Fibroblast of peridontal ligament (primary cell): ENCODE data around the gene PPP1R3F.

Experiments
- DNase-seq: peaks from one replicate; pipeline ENCODE4 v3.0.0-alpha.2; 2010; ENCODE audit errors: extremely low read depth

The PPP1R3F gene

DNA sequence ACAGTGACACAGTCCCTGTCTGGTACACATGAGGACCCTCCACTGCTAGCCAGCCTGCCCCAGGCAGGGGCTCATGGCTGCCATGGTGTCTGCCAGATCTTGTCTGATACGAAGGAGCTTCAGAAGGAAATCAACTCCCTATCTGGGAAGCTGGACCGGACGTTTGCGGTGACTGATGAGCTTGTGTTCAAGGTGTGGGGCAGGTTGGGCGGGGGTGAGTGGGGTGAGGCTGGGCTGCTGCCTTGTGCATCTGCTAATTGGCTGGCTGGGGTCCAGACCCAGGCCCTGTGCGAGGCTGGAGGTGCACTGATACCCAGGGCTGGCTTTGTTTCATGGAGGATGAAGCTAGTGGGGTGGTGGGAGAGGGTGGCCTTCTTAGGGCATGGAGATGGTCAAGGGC is 20.5 kb upstream of the PPP1R3F start:
- no peak for DNase-seq

DNA sequence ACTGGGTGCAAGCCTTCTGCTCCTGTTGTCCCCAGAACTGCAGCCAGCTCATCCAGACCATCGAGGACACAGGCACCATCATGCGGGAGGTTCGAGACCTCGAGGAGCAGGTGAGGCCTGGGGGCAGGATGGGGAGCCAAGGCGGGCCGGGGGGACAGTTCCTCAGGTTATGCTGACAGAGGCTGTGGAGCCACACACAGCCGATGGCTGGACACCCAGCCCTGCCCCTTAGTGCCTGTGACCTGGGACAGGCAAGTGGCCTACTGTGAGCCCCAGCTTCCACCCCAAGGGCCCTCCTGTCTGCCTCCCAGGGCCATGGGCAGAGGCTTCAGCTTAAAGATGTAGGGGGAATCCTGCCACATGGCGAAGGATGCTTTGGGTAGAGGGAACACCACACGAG is 20.0 kb upstream of the PPP1R3F start:
- no peak for DNase-seq

DNA sequence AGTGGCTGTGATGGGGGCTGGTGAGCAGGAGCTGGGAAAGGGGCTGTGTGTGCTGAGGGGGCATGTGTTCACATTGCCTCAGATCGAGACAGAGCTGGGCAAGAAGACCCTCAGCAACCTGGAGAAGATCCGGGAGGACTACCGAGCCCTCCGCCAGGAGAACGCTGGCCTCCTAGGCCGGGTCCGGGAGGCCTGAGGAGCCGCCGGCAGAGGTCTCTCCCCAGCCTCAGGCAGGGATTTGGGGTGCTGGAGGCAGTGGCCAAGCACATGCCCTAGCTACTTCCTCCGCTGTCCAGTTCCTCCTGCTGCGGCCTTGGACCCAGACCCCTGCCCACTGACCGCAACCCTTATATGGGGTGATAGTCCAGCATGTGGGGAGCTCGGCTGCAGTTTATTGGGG is 19.5 kb upstream of the PPP1R3F start:
- no peak for DNase-seq

DNA sequence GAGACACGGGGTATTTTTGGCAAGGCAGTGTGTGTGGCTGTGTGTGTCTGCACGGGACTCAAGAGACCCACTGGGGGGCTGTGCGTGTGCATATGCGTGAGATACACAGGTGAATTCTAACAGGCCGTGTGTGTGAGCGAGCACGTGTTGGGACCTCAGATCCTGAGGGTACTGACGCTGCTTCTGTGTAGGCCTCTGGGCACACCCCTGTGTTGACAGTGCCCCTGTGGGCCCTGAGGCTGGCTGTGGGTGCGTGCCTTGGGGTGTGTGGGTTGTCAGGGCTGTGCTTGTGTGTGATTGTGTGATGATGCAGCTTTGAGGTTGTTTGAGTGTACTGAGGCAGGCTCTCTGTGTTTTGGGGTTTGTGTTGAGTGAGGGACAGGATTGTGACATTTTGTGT is 19.0 kb upstream of the PPP1R3F start:
- DNase-seq, result no peak

DNA sequence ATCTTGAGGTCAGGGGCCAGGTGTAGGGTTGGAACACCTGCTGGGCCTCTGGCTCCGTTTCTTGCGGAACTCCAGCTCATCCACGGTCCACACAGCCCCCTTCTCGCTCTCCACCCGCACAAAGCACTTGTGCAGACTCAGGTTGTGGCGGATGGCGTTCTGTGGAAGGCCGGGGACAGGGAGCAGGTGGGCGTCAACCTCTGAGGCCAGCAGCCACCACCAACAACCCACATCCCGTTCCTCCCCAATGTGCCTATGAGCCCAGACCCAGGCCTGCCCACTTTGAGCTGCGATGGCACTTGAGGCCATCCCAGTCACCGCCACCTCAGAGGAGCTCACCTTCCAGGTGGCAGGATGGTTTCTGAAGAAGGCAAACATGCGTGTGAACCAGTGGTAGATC is 18.3 kb upstream of the PPP1R3F start:
- DNase-seq, result no peak

DNA sequence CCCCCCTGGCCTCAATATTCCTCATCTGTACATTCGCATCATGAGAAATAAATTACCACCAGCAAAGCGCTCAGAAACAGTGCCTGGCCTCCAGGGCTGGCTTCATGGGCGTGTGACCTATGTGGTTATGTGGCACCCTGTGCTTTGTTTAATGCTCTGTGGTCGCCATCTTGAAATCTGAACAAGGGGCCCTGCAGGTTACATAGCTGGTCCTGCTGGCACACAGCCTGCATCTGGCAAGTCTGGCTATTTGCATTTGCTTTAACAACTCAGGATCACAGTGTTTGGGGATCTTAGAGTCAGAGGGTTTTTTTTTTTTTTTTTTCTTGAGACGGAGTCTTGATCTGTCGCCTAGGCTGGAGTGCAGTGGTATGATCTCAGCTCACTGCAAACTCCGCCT is 15.0 kb upstream of the PPP1R3F start:
- DNase-seq, result no peak

DNA sequence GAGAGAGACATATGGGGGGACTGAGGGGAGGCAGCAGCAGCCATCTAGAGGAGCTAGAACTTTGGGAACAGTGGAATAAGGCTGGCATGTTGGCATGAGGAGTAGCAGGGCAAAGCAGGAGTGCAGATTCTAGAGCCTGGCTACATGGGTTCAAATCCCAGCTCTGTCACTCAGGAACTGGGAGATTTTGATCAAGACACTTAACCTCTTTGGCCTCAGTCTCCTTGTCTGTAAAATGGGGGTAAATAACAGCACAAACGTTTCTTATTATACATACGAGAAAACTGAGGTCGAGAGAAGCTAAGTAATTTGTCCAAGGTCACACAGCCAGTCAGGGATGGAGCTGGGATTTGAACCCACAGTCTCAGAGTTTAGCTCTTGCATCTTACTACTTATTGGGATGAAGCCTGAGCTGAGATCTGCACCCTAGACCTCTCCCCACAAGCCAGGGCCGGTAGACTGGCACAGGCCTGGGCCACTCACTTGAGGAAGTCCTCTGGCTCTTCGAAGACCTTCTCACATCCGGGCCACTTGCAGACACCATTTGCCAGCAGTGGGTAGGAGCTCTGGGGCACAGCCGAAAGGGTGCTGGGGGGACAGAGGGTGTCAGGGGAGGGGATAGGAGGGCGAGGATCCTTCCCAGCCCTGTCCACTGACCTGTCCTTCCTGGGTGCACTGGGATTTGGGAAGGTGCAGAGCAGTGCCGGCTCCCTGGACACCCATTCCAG is 13.2 kb upstream of the PPP1R3F start:
- no peak for DNase-seq

DNA sequence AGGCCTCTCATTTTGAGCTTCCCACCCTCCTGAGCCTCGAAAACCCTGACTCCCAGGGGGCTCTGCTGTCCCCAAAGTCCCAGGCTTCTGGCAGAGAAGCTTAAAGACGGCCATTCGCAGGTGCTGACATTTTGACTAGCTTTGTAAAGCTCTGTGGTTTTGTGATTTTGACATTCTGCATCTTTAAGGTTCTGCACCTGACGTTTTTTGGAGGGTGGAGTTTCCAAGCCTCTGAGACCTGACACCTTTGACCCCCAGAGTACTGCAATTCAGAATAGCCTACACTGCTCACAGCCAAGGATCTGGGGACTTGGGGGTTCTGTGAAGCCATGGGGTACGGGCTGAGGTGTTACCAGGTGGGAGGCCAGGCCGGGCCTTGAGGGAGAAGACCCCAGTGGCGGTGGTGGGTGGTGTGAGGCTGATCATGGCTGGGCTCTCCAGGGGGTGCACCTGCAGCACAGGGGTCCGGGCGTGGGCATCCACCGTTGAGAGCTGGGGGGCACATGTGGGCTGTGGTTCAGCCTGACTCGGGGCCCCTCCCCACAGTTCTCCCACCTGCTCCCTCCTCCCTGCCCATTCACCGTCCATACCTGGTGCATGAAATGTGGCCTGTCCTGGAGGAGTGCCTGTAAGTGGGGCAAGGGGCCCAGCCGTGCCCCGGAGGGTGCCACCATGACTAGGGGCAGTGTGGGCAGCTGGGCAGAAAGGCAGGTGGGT is 12.4 kb upstream of the PPP1R3F start:
- no peak for DNase-seq

DNA sequence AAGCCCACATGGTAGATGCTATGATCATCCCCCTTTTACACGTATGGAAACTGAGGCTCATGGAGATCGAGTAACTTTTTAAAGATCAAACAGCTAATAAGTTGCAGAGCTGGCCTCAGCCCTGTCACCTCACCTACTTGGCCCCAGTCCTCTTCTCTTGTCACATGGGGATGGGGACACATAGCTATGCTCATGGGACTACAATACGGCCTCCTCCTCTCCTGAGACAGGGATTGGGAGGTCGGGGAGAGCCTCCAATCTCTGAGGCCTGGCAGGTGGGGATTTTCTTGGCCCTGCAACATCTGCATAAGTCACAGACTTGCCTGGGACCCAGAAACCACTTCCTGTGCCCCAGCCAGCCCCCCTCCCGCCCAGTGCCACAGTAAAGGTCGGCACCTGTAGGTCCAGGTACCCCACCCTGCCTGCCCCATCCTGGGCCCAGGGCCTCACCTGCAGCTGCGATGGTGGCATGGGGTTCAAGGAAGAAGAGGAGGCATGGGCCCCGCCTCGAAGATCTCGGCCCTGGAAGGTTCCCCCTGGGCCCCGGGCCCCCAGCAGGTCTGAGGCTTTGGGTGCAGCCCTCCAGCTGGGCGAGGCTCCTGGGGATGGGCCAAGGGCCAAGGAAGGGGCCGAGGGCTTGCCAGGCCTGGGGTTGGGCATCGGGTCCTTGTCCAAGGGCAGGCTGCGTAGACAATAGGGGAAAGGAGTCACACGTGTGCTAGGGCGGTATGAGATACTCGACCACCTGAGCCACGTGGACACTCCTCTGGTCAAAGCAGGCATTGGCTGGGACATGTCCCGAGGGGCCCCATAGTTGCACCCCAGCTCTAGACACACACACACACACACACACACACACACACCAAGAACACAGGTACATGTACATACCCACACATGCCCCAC is 11.5 kb upstream of the PPP1R3F start:
- no peak for DNase-seq

DNA sequence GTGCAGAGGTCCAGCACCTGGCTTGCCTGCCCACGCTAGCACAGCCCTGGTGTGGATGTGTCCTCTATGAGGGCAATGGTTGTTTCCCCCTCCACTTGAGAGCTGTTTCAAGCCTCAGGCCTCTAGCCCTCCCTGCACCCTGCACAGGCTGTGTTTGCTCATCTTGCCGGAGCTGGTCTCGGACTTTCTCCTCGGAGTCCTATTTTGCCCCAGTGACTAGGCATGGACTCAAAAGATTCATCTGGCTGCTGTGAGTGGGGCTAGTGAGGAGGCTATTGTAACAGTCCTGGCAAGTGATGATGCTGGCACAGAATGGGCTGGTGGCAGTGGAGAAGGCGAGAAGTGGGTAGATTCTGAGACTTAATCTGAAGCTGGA is 10.9 kb upstream of the PPP1R3F start:
- DNase-seq, result no peak

DNA sequence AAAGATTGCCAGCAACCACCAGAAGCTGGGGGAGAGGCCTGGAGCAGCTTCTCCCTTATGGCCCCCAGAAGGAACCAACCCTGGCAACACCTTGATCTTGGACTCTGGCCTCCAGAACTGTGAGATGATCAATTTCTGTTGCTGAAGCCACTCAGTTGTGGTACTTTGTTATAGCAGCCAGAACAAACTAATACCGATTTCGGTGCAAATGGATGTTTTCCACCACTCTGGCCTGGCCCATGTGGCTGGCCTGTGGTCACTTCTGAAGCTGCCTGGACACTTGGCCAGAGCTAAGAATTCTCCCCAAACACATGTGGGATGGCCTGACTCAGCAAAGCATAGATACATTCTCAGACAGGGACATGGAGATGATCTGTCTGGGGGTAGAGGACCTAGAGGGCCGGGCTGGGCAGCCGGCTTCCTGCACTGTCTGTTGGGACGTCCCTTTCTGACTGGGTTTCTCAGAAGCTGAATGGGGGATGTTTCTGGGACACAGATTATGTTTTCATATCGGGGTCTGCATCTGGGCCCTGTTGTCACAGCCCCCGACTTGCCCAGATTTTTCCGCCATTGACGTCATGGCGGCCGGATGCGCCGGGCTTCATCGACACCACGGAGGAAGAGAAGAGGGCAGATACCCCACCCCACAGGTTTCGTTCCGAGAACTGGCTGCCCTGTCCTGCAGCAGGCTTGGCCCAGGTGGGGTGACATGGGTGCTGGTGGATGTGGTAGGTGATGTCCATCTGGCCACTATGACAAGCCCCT is 9.2 kb upstream of the PPP1R3F start:
- DNase-seq, result no peak

DNA sequence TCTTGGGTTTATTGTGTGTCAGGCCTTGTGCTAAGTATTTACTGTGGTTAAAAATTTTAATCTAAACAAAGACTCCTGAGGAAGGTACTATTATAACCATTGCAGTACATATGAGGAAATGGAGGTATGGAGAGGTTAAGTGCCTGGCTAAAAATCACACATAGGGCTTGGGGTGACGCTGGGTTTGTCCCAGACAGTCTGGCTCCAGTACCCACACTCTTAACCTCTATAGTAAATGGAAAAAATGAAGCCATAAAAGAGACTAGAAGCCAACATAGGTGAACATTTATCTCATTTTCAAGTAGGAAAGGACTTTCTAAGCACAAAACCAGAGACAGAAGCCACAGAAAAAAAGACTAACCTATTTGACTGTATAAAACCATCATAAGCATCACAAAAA is 7.0 kb upstream of the PPP1R3F start:
- DNase-seq, result no peak

DNA sequence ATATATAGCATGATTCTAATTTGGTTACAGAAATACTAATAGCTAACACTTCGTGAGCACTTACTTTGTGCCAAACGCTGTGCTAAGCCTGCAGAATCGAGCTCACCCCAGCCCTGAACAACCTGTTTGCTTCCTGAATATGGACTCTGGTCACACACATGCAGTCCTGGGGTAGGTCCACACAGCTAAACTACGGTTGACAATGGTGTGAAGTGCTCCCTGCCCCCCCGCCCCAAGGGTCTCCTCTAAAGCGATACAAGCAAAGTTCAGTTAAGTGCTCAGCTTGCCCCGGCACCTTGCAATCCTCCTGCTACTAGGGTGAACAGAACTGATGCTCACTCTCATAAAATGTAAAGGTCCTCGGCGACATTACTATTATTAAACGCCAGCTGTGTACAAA is 6.0 kb upstream of the PPP1R3F start:
- no peak for DNase-seq

DNA sequence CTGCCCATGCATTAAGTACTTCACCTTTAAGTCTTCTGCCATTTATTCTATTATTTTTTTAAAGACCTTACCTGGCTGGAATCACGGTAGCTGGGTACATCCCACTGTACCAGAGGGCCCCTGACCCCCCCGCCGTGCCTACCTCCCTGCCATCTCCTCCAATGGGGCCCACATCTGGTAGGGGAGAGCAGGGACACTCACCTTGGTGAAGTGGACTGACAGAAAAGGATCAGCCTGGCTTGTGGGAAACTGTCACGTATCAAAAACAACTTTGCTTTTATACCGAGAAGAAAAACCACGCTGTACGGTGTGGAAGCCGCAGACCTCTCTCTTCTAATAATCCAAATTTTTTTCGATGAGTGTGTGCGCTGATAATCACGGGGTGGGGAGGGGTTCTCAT is 5.1 kb upstream of the PPP1R3F start, which contains the start of gene FOXP3:
TSS of gene FOXP3 (minus strand) at position 251 of the 400 bp plus-strand sequence. CDS start 6,205 bp downstream, outside the sequence.
- DNase-seq, result no peak

DNA sequence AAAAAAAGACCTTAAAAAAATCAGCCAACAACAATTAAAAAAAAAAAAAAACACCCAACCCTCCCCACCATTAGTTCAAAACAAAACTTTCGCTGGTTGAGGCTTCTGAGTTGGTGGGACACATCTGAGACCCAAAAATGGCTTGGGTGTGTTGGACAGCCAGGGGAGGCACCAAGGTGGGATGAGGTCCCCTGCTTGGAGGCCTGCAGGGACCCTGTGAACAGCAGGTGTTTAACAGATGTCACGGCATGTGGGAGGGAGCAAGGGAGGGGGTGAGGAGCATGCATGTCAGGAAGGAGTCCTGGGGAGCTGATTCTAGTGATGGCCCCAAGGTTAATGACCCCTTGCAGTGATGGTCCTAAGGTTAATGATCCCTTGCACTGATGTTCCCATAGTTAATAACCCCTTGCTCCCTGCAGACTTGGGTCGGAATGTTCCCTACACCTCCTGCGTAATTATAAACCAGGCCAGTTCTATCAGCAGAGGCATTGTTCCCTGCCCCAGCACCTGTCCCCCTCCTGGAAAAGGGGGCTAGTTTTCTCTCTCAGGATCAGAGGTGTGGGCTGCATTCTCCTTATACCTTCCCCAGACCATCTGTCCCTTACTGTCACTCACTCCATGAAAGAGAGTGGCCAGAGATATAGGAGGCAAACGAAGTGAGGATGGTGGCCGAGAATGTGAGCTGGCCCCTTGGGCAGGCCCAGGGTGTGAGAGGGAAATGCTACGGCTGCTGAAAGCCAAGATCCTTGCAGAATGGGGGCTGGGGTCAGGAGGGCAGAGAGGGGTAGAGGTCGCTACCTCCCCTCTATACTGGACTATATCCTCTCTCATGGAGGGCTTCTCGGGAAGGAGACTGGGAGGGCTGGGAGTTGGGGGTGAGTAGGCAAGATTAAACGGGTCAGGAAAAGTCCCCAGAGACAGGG is 2.8 kb upstream of the PPP1R3F start:
- DNase-seq, result no peak

DNA sequence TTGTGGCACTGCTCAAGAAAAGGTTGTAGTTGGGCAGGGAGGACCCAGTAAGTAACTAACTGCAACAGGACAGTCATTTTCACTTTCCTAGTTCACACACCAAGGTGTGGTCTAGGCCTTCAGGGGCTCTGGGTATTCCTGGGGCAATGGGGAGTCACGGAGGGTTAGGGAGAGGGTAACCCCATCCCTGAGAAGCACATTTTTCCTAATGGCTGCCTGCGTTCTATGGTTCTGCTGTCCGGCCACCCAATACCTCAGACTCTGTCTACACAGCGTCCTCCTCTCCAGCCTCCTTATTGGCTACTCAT is 937 bp upstream of the PPP1R3F start:
- no peak for DNase-seq

DNA sequence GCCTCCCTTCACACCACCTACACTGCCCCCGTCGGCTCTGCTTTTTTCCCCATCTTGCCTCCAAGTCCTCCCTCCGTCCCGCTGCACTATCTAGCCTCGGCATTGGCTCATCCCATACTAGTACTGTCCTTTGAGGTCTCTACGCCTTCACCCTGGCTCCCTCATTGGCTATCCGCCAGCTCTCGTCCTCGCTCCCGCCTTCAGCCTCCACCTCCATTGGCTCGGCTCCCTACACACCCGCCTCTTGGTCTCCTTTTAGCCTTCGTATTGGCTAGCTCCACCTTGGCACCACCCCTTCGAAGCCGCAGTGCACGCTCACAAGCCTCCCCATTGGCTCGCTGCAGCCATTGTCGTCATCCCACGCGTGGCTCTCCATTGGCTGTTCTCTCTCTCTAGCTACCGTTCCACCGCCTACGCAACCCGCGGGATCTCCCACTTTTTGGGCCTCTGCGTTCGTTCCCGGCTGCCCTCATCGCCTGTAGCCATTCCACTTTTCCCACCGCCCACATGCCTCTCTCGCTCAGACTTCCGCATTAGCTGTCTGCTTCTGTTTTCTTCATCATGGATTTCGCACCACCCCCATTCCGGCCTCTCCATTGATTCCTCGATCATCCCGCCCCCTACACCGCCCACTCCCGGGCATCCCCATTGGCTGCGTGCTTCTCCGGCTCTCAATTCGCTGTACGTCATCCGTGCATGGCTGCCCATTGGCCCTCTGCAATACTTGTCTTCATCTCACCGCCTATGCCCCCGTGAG is 405 bp upstream of the PPP1R3F start:
- peak; percentile 96 for DNase-seq

DNA sequence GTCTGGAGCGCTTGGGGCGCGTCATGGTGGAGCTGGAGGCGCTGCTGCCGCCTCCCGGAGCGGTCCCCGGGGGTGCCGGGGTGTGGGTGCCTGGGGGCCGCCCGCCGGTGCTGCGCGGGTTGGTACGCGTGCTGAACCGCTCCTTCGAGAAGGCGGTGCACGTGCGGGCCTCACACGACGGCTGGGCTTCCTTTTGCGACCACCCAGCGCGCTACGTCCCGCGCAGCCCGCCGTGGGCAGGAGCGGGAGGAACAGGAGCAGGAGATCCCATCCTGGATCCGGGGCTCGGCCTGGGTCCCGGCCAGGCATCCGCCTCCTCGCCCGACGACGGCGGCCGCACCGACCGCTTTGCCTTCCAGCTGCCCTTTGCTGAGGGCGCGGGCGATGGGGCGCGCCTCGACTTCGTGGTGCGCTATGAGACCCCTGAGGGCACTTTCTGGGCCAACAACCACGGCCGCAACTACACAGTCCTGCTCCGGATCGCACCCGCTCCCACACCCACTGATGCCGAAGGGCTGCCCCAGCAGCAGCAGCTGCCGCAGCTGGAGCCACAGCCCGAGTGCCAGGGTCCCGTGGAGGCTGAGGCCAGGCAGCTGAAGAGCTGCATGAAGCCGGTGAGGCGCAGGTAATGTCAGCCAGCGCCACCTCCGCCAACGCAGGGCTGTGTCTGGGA is 792 bp downstream of the PPP1R3F start:
- no peak for DNase-seq

DNA sequence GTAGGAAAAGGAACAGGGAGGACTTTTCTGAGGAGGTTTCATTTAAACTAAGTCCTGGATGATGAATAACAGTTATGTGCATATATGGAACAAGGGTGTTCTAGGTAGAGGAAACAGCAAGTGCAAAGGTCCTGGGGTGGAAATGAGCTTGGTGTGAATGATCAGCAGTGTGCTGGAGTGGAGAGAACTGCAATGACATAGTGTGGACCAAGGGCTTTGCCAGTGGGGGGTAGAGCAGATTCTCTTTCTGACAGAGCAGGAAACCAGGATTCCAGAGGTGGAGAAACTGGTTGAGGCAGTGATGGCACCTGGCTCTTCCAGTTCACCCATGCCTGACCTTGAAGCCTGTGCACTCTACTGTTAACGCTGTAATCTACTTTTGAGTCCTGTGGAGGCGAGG is 1.7 kb downstream of the PPP1R3F start:
- no peak for DNase-seq

DNA sequence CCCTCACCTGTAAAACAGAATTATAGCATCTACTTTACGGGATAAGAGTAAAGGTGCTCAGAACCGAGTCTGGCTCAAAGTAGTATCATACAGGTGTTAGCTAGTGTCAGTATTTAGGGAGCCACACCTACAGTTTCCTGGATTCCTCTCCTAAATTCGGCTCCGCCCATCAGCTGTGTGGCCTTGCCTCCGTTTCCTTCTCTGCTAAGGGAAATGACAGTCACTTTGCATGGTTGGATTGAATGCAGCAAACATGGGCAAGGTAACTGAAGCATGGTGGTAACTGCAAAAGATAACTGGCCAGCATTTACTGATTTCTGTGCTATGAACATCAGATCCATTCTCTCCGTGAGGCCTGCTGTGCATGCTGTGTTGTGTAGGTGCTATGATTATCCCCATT is 2.8 kb downstream of the PPP1R3F start:
- DNase-seq, result no peak
